Non-pigmented ciliary epithelial cell (primary cell): ENCODE results near the gene ASB2.

Source experiments
- DNase-seq: peaks from one replicate; pipeline ENCODE4 v3.0.0-alpha.2; 2010; ENCODE audit warnings: low read depth

The ASB2 gene

DNA sequence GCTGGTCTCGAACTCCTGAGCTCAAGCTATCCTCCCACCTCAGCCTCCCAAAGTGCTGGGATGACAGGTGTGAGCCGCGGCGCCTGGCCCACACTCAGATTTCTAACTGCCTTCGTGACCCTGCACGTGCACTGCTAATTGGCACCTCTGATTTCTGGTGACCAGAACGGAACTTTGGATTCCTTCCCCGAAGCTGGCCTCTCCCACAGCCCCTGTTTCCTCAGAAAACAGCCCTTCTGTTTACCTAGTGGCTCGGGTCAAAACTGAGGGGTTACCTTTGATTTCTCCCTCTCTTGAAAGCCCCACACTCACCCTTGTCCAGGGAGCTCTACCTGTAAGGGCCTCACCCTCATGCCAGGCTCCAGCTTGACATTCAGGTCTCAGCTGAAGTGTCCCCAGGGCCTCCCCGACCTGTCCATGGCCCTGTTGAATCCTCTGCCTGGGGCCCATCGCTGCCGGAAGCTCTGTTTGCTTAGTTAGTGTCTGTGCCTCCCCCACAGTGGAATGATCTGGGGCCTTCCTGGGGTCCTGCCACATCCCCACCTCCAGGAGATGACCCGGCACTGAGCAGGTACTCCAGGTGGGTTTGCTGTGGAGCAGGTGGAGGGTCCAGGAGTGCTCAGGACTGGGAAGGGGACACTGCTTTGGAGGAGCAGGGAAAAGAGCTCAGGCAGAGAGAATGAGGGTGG is 73.6 kb downstream of the ASB2 start:
- DNase-seq = no peak

DNA sequence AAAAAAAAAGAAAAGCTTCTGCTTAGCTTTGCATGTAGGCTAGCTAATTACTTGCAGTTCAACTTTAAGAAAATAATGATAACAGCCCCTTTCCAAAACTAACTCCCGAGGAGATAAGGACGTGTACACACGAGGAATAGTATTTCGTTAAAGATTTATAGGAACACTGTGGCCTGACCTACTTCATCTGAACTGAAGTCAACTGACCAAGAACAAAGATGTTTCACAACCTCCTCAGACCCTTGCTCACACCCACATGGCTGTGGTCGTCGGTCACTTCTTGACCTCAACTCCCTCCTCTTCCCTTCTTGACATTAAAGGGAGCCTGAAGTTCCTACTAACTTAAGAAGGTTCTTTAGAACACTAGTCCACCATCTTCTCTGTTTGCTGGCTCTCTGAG is 74.6 kb downstream of the ASB2 start:
- DNase-seq = no peak

DNA sequence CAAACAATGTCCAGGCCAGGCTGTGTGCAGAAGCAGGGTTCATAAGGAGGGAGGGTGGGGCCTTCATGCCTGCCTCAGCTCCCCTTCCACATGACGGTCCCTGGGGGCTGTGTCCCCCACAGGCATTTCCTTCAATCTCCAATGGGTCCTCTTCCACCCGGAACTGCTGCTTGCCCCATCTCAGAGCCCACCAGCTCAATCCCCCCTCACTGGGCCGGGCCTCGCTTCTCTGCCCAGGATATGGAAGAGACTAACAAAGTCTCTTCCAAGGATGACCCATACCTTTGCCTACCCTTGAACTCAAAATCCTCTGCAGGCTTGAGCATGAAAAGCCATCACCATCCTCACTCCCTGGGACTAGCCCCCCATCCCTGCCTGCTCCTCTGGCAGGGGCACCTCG is 77.6 kb downstream of the ASB2 start:
- DNase-seq = no peak

DNA sequence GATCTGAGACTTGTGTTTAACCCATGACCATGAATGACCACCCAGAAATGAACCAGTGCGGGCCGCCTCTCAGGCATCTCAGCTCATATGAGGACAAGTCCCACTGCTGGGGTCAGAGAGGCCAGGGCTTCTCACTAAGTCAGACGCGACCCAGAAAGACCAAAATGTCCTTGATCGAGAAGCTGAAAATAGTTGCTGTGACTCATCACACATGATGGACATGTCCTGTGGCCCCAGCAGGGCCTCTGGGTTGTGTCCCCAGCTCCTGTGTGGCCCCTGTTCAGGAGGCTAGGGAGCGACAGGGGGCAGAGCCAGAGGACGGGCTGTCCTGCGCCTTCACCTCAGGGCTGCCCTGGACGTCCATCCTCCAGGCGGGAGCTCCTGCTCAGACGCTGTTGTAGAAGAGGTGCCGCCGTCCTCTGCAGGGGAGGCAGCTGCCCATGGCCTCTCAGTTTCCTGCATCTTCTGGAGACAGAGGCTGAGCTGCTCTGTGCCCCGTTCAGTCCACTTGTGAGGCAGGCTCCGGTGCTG is 78.2 kb downstream of the ASB2 start:
- no peak for DNase-seq

DNA sequence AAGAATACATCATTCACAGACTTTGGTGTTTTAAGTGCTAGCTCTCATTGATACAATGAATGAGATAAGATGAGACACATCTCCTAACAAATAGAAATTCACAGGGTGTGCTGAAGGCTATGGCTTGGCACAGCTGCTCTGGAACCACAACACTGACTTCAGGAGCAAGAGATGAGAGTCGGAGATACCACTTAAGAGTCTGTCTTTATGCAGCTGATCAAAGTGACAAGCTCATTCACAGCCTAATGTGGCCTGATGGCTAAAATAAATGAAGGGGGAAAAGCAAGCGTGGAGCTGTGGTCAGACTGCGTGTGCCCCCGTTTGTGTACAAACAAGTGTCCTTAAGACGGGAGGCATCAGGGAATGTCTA is 78.9 kb downstream of the ASB2 start:
- DNase-seq = no peak

DNA sequence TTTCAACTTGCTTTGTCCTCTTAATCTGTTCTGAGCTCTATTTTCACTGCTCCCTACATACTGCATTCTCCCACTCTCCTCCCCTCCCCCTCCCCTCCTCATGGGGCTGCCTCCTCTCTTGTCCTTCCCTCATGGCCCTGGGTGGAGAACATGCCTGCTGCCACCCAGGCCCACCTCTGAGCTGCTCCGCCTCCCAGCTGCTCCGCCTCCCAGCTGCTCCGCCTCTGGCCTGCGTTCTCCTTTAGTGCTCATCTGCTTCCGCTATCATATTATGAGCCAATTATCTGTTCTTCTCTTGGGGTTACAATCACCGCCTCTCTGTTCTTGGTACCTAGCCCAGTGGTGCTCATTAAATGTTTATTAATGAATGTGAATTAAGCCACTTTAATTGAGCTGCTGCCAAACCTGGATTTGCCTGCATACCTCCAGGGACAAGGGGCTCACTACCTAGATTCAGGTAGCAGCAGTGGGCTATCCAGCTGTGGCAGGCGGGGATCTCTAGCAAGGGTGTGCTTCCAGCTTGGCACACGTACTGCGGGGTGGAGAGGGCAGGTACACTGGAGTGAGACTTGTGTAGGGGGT is 81.3 kb downstream of the ASB2 start:
- DNase-seq = no peak

DNA sequence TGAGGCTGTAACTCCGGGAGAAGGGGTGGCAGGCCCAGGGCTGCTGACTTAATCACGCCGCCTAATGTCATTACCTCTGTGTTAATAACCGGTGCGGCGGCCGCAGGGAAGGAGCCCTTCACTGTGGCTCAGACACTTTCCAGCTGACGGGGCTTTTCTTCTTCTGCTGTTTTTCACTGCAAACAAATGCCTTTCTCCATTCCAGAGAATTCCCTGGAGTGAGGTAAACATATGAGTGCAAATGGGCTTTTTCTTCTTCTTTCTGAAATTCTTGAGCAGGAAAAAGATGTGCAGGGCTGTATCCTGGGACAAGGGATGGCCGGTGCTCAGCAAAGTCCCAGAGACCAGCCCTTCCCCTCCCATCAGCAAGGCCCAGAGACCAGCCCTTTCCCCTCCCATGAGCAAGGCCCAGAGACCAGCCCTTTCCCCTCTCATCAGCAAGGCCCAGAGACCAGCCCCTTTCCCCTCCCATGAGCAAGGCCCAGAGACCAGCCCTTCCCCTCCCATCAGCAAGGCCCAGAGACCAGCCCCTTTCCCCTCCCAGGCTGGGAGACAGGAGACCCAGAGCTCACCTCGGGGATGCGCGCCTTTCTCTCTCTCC is 82.6 kb downstream of the ASB2 start:
- no peak for DNase-seq

DNA sequence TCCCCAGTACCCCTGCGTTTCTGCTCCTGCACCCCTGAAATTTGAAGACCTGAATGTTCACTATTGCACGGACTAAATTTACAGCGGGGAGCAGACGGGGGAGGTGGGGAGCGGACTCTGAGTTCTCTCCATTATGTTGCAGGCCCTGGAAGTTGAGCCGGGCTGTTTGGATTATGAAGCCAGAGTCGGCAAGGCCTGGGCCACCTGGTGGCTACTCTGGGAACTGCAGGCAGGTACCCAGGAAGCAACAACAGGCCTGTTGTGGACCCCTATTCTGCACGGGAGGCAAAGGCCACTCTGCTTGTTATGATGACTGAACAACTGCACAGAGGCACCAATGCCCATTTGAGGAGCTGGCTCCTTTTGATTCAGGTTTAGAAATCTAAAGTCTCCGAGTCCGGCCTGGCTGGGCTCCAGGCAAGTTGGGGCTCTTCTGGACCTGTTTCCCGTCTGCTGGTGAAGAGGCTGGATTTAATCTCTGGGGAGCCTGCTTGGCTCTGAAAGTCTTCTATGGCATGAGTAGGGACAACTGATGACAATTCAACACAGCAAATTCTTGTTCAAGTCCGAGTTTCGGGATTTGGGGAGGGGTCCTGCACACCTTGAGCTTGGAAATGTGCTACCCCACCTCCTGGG is 83.3 kb downstream of the ASB2 start:
- DNase-seq = peak; percentile 6

DNA sequence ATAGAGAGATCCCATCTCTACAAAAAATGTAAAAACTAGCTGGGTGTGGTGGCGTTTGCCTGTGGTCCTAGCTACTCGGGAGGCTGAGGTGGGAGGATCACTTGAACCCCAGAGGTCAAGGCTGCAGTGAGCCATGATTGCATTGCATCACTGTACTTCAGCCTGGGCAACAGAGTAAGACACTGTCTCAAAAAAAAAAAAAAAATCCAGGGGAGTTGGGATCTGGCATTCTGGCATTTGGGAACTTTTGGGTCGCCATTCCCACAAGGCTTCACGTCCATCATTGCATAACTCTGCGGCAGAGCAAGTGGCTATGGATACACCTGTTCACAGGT is 83.9 kb downstream of the ASB2 start:
- DNase-seq = no peak

DNA sequence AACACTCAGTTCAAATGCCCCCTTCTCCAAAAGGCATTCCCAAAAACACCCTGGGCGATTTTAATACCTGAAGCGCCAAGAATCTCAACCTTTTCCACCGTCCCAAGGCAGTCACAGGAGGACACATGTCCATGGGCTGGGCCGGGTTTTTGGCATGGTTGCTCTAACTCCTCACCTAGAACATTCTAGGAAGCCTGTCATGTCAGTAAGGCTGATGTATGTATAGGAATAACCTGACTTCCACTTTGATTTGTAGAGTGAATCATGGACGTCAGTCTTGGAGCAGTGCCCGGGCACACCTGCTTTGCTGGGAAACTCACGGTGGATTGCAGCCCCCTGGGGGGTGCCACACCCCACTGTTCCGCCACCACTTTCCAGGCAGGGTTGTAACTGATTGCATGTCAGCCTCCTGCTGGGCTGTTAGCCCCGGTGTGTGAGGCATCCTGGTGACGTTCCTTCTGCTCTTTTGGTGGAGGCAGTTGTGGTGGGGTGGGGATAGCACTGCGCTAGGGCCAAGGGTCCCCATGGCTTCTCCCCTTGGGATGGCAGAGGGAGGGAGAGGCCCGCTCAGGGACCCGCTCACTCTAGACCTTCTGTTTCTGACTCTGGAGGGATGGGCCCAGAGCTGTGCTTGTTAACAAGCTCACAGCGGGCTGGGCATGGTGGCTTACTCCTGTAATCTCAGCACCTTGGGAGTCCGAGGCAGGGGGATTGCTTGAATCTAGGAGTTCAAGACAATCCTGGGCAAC is 84.4 kb downstream of the ASB2 start:
- no peak for DNase-seq

DNA sequence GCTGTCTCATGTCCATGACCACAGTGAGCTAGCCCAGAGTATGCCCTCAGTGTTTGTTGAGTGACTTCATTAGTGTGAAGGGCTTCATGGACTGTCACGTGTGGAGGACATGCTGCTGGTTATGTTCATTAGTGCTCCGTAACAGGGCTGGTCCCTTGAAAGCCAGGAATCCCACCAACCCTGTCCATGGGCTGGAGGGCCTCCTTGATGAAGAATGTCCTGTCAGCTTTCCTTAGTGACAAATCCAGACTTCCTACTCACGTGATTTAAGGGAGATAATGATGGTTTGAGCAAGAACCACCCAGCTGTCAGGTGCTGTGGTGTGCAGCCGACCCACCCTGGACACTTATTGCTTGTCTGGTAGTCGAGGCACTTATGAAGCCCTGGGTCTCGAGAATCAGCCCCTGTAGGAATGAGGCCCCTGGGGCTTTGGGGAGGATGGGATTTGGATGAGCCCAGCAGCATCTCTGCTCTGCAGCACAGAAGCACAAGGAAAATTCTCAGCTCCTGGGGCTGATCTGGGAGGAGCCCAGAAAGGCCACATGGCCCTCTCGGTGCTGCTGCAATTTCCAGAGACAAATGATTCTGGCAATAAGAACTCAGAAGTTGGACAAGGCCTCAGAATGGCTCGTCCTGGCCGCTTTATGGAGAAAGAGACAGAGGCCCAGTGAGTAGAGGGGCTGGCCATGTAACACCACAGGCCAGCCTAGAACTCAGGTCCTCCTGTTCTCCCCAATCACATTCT is 86.5 kb downstream of the ASB2 start:
- DNase-seq = no peak

DNA sequence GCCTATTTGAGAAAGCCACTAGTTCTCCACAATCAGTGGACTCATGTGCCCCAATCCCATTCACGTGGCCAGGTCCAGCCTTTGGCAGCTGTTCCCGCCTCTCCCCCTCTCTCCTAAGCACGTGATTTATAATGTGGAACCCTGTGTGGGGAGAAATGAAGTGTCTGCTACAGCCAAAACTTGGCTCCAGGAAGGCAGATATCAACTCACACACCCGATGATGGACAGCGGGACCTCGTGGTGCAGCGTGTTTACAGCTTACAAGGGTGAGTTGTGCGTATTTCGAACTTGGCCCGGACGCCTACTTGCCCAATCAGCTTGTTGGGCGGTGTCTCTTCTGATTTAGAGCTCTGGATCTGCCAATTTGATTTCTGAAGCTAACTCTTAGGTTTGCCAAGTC is 87.4 kb downstream of the ASB2 start:
- DNase-seq = no peak

DNA sequence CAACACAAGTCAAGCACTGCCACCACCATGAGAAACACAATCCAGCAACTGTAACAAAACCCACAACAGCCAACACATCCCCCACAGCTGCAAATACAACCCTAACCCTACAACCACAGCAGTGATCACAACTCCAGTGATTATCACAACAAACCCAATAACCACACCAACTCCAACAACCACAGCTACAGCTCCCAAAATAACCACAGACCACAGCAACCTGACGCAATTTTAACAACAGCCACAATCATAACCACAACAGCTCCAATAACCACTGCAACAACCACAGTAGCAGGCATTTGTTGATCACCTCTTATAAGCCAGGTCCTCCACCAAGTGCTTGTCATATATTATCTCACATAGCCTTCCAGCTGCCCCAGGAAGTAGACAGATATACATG is 91.4 kb downstream of the ASB2 start:
- DNase-seq = no peak
